Stomach (tissue), 4 donors: ENCODE measurements around the gene OCA2.

Experiments used
- POLR2A ChIP-seq, 4 donors: fragments of 450-650 bp; IDR thresholded peaks; one replicate each; pipeline ENCODE4 v1.6.1; 2016; ENCODE audit warnings: antibody characterized with exemption in 4 of 4, control low read depth in 2 of 4, mild to moderate bottlenecking in 1 of 4, moderate library complexity in 1 of 4
- POLR2AphosphoS5 ChIP-seq, 3 donors: sonication (generic); formaldehyde crosslinking; IDR thresholded peaks; one replicate each; pipeline ENCODE4 v1.6.1; 2016; ENCODE audit warnings: antibody characterized with exemption in 3 of 3
- TF ChIP-seq, protein P1 (sequence below), 7 experiments: fragments of 450-650 bp in 4 of 7; fragments of 200-600 bp in 3 of 7; sonication (generic) in 3 of 7; IDR thresholded peaks; one replicate each; pipeline ENCODE4 v1.5.1; 2016 to 2019; ENCODE audit warnings: antibody characterized with exemption in 7 of 7, control low read depth in 2 of 7, mild to moderate bottlenecking in 1 of 7

DNA sequence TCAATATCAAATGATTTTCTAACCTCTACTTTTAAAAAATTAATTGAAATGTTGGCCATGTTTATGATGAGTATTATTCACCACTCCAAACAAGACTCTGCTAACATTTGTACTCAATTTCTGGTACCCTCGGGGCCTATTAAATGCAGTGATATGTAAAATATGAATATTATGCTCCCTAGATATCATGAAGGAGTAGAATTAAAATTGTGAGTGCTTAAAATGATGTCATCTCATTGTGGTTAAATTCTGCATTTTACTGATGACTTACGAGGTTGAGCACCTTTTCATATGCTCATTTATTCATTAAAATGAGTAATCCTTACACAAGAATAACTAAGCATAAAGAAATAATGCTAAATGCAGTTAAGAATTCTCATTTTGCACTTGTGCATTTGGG lies 159.9 kb downstream of the OCA2 start:
- TF ChIP-seq, protein P1, sequence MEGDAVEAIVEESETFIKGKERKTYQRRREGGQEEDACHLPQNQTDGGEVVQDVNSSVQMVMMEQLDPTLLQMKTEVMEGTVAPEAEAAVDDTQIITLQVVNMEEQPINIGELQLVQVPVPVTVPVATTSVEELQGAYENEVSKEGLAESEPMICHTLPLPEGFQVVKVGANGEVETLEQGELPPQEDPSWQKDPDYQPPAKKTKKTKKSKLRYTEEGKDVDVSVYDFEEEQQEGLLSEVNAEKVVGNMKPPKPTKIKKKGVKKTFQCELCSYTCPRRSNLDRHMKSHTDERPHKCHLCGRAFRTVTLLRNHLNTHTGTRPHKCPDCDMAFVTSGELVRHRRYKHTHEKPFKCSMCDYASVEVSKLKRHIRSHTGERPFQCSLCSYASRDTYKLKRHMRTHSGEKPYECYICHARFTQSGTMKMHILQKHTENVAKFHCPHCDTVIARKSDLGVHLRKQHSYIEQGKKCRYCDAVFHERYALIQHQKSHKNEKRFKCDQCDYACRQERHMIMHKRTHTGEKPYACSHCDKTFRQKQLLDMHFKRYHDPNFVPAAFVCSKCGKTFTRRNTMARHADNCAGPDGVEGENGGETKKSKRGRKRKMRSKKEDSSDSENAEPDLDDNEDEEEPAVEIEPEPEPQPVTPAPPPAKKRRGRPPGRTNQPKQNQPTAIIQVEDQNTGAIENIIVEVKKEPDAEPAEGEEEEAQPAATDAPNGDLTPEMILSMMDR (IDR thresholded peaks at IDR 0.05) = no peak
- TF ChIP-seq POLR2AphosphoS5 (IDR thresholded peaks at IDR 0.05) = no peak
- TF ChIP-seq POLR2A (IDR thresholded peaks at IDR 0.05) = no peak
